ENCODE results near the gene PRICKLE1. TPM values are rescaled to one million over a fixed set of nuclear protein-coding genes. Genes with fewer than 3 reads are reported as not detected.

Gene PRICKLE1
- total and polyA plus RNA-seq, 2 of the 13 experiments (the other 11 are each of a cell fraction or from before 2014, with no cell fraction given), result not detected

GRCh38 chr12:42530284-42530683, 59.3 kb downstream of the PRICKLE1 start:
- no peak for FAIRE-seq

DNA sequence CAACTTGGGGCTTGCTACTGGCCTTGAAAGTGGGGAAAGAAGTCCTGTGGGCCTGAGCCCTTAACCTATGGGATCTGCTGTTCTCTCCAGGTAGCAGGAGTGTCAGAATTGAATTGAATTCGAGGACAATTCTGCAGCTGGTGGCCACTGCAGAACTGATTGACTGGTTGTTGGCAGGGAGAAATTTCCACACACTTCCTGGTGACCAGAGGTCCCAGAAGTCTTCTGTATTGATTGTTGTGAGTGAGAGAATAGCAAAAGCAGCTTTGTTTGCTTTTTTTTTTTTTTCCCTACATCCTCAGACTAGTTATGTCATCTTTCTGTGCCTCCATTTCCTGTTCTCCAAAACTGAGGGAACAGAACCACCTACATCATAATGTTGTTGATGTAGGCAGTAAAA, 64.1 kb downstream of the PRICKLE1 start:
- CTCF ChIA-PET (ENCODE audit: low intra/inter-chr PET ratio, low total read pairs), result no interaction called here
- no peak for ATAC-seq
- BruUV-seq (replicated peaks), result no TSS peak

More at GRCh38 chr12:42530284-42530683, 59.3 kb downstream of the PRICKLE1 start:
- no peaks in the 10 kb centered on the region for H3K4me1 ChIP-seq (ENCODE audit: insufficient read depth, low read length)
- no peak overlapping the region for H3K9ac ChIP-seq (ENCODE audit: insufficient read depth, low read depth, low read length)
- DNase-seq (ENCODE audit: low spot score) (no peak), ATAC-seq (no peak)
- ChIA-PET POLR2A (no interaction called here), CTCF (ENCODE audit: low intra/inter-chr PET ratio, low total read pairs) (no interaction called here)
- H3K9me3 ChIP-seq (ENCODE audit: low read length), result no peaks in the 10 kb centered on the region
- peak in 1 of 2 experiments; percentile 53; a peak in 2 of 4 replicates for TF ChIP-seq MAFK (conservative IDR thresholded peaks at IDR 0.05 in 1 of 2, IDR thresholded peaks at IDR 0.05 in 1 of 2; ENCODE audit: low read length in 2 of 2)
- 0 out of 2 replicates have a peak, but pooled peaks have one; percentile 24 for TF ChIP-seq MAFF (IDR thresholded peaks at IDR 0.05; ENCODE audit: low read depth, low read length)
- no peak for TF ChIP-seq HNRNPLL (IDR thresholded peaks at IDR 0.05; ENCODE audit: low read depth, low read length, poor library complexity, severe bottlenecking)
- H3K27ac ChIP-seq (ENCODE audit: extremely low read length, insufficient read depth, low read length), result no peak overlapping the region
- H3K4me3 ChIP-seq (replicated peaks in 1 of 3; ENCODE audit: insufficient read depth in 1 of 3, low read depth in 2 of 3, low read length in 3 of 3), result no peak overlapping the region
- 0 out of 5 replicates have a peak, but pooled peaks cover 0 to 2% of the 10 kb centered on the region in 2 experiments for H3K27me3 ChIP-seq (ENCODE audit: control insufficient read depth in 1 of 2, insufficient read depth in 2 of 2, low read length in 2 of 2)
- no peaks in the 10 kb centered on the region for H3K79me2 ChIP-seq (ENCODE audit: insufficient read depth, low read length)
- intact Hi-C loops (cut with micrococcal nuclease; ENCODE audit: unreplicated experiment) (no loop called here), in situ Hi-C loops (cut with HindIII; ENCODE audit: extremely low pct_ligation_motif_present, low pct_unique_long_range_greater_than_20kb) (no loop called here)
- H4K20me1 ChIP-seq (ENCODE audit: insufficient read depth, low read length), result no peaks in the 10 kb centered on the region
- no peaks in the 10 kb centered on the region for H3K36me3 ChIP-seq (replicated peaks in 1 of 2; ENCODE audit: control insufficient read depth in 1 of 2, insufficient read depth in 2 of 2, low read length in 2 of 2)
- H2AFZ ChIP-seq (ENCODE audit: low read length), result no peak overlapping the region
- 2% methylated on average over 2 of the region's 2 CpGs for WGBS (ENCODE audit: low lambda C conversion rate)
- H3K4me2 ChIP-seq (ENCODE audit: low read depth, low read length), result no peak overlapping the region
- BruUV-seq (replicated peaks), result no TSS peak

More for the DNA sequence above, 64.1 kb downstream of the PRICKLE1 start:
- Histone ChIP-seq H2AFZ (ENCODE audit: low read length) (no peak overlapping the region), H3K27me3 (ENCODE audit: control insufficient read depth in 1 of 2, insufficient read depth in 2 of 2, low read length in 2 of 2) (peaks cover 1 to 6% of the 10 kb centered on the region in 2 experiments; a peak in 2 of 5 replicates), H4K20me1 (ENCODE audit: insufficient read depth, low read length) (no peaks in the 10 kb centered on the region), H3K4me1 (ENCODE audit: insufficient read depth, low read length) (no peaks in the 10 kb centered on the region), H3K4me2 (ENCODE audit: low read depth, low read length) (no peak overlapping the region), H3K9ac (ENCODE audit: insufficient read depth, low read depth, low read length) (no peak overlapping the region), H3K27ac (ENCODE audit: extremely low read length, insufficient read depth, low read length) (no peak overlapping the region), H3K9me3 (ENCODE audit: low read length) (no peaks in the 10 kb centered on the region), H3K79me2 (ENCODE audit: insufficient read depth, low read length) (no peaks in the 10 kb centered on the region), H3K4me3 (replicated peaks in 1 of 3; ENCODE audit: insufficient read depth in 1 of 3, low read depth in 2 of 3, low read length in 3 of 3) (no peak overlapping the region), H3K36me3 (replicated peaks in 1 of 2; ENCODE audit: control insufficient read depth in 1 of 2, insufficient read depth in 2 of 2, low read length in 2 of 2) (no peaks in the 10 kb centered on the region)
- POLR2A ChIA-PET, result no interaction called here
- TF ChIP-seq FOXA3 (CRISPR knock-in tag; IDR thresholded peaks at IDR 0.05), result no peak
- no peak for TF ChIP-seq ZNF510 (CRISPR knock-in tag; IDR thresholded peaks at IDR 0.05; ENCODE audit: low read depth)
- no peak for TF ChIP-seq THAP8 (CRISPR knock-in tag; IDR thresholded peaks at IDR 0.05; ENCODE audit: borderline replicate concordance)
- no peak for DNase-seq (ENCODE audit: low spot score)
- in situ Hi-C loops (cut with HindIII; ENCODE audit: extremely low pct_ligation_motif_present, low pct_unique_long_range_greater_than_20kb), result no loop called here
- FAIRE-seq, result no peak
- 0% methylated on average over 1 of the region's 1 CpG for WGBS (ENCODE audit: low lambda C conversion rate)
- intact Hi-C loops (cut with micrococcal nuclease; ENCODE audit: unreplicated experiment), result no loop called here
